Stimulated activated CD4-positive, alpha-beta T cell treated with anti-CD3 and anti-CD28 coated beads, Interleukin-1b, Interleukin-23, amount 100 ng/mL, for 4 hours (primary cell): ENCODE data around the gene TMEM237.

Source experiments
- DNase-seq, 2 donors: peaks; one replicate each; pipeline ENCODE4 v3.0.0-alpha.2; 2020; ENCODE audit warnings: low read depth in 2 of 2

Gene TMEM237

DNA sequence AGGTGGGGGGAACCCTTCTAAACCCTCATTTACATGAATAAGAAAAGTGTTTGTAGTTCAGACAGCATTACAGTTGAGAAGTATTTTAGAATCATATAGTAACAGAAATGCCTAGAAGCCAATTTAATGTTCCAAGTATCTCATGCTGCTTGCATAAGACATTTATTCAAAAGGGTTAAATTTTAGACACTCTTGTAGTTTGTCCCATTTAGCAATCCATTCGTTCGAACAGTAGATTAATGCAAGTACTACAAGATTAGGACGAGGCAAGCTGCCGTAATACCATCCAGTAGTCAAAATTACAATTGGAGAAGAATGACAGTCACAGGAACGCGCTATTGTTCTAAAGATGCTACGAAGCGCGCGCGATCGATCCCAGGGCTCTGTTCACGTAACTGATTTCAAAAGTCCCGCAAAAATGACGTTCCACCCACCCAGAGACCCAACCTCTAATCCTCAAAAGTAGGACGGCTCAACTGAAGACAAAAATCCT lies 1.2 kb downstream of the TMEM237 start:
- DNase-seq, result no peak

DNA sequence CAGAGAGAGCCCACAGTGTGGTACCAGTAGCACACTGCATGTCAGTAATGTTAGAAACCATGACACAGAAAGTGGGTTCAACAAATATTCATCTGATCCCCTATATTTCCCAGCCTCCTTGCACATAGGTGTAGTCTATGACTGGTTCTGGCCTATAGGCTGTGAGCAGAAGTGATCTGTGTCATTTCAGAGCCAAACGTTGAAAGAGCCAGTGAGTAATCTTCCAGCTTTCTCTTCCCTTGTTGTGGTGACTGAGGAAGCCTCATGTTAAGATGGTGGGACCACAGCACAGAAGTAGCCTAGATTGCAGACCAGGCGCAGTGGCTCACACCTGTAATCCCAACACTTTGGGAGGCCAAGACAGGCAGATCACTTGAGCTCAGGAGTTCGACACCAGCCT lies 4.1 kb downstream of the TMEM237 start:
- DNase-seq, result no peak

DNA sequence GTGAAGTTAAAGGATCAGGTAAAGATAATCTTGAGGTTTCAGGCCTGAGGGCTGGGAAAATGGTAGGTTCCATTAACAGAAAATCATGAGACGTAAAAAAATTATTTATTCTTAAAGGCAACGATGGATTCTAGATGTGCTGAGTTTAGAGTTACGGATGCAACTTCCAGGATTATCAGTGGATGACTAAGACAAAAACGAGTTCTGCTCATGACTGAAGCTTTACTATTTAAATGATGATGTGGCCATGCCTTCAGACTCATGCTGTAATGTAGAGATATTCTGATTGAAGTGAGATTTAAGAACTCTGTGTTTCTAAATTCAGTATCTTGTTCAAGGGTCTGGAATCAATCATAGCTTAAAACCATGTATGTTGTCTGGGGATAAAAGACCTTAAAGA lies 5.0 kb downstream of the TMEM237 start:
- no peak for DNase-seq

DNA sequence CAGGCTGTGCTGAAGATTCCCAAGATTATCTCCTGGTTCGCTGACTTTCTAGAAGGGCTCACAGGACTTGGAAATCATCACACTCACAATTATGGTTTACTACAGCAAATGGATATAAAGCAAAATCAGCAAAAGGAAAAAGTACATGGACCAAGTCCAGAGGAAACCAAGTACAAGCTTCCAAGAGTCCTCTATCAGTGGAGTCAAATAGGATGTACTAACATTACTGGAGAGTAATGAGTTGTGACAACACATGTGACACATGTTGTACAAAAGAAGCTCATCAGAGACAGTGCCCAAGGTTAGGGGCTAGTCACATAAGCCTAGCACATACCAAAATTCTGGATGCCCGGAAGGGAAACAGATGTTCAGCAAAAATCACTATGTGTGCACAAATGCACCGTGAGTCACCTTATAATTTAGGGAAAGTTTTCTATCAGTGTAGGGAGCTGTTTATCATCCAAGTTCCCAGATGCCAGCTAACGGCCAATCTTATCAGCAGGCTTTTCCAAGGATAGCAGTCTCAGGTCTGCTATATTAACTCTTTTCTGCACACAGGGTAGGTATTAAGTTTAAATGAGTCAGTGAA lies 9.5 kb downstream of the TMEM237 start:
- DNase-seq, result no peak

DNA sequence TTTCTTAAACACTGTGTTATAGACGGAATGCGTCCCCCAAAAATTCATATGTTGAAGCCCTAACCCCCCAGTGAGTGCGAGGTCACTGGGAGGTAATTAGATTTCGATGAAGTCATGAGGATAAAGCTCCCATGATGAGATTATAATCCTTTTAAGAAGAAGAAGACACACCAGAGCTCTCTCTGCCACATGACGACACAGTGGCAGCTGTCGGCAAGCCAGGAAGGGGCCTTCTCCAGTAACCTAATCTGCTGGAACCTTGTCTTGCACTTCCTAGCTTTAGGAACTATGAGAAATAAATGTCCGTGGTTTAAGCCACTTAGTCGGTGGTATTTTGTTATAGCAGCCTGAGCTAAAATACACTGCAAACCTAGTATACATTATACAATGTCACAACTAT lies 12.3 kb downstream of the TMEM237 start:
- no peak for DNase-seq

DNA sequence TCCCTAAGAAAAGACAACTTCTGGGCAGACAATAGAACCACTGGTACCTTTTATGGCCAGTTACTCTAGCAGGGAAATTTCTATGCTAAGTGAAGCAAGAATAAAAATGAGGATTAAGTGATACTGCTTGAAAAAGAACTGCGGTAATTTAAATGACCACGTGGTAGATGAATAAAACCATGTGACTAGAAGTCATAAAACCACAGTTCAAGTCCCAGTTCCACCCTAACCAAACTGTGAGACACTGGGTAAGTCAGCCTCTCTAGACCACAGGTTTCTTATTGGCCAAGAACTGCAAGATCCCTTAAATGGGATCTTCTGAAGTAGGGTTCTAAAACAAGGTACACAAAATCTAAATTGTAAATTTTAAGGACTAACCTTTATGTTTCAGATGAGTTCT lies 12.7 kb downstream of the TMEM237 start:
- DNase-seq, result no peak

DNA sequence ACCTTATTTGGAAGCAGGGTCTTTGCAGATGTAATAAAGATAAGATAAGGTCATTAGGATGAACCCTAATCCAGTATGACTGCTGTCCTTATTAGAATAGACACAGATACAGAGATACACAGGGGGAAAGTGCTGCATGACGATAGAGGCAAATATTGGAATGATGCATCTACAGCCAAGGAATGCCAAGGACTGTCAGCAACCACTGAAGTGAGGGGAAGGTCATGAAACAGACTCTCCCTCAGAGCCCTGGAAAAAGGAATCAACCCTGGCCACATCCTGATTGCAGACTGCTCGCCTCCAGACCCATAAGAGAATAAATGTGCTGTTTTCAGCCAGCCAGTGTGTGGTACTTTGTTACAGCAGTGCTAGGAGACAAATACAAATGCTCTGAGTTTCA lies 14.8 kb downstream of the TMEM237 start:
- DNase-seq, result no peak

DNA sequence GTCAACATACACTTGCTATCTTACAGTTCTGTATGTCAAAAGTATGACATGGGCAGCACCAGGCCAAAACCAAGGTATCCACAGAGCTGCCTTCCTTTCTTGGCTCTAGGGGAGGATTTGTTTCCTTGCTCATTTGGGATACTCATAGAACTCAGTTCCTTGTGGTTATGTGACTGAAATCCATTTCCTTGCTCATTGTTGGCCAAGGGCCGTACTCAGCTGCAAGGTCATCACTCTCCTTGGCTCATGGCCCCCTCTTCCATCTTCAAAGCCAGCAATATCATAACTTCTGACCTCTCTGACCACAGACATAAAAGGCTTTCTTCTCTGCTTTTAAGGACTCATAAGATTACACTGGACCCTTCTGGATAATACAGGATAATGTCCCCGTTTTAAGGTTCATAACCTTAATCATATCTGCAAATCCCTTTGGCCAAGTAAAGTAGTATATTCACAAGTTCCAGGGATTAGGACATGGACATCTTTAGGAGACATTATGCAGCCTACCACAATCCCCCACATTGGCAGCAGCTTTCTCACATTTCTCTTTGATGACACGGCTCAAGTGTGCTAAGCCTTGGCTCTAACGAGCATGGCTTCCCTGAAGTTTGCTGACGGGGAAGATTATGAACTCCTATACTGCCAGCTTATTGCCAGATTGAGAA lies 20.9 kb downstream of the TMEM237 start:
- DNase-seq, result no peak

DNA sequence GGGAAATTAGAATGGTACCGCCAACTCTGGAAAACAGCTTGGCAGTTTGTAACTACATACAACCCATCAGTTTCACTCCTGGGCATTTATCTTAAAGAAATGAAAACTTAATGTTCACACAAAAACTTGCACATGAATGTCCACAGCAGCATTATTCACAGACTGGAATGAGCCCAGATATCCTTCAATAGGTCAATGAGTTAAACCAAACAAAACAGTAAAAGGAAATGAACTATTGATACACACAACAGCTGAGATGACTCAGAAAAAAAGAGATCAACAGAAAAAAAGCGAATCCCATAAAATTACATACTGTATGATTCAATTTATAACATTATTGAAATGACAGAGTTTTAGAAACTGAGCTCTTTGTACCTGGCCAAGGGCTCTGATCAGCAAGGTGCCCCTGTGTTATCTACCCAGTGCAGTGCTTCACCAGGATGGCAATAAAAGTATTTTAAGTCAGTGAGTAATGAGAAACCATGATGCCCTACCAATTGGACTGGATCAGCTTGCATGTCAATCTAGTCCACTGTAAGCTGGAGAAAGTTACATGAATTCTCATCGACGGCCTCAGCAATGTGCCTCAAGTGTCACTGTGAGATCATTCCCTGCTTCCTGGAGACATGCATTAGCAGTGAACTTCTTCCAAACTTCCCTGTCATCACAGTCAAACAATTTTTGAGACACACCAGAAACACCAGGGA lies 21.9 kb downstream of the TMEM237 start:
- DNase-seq, result no peak

DNA sequence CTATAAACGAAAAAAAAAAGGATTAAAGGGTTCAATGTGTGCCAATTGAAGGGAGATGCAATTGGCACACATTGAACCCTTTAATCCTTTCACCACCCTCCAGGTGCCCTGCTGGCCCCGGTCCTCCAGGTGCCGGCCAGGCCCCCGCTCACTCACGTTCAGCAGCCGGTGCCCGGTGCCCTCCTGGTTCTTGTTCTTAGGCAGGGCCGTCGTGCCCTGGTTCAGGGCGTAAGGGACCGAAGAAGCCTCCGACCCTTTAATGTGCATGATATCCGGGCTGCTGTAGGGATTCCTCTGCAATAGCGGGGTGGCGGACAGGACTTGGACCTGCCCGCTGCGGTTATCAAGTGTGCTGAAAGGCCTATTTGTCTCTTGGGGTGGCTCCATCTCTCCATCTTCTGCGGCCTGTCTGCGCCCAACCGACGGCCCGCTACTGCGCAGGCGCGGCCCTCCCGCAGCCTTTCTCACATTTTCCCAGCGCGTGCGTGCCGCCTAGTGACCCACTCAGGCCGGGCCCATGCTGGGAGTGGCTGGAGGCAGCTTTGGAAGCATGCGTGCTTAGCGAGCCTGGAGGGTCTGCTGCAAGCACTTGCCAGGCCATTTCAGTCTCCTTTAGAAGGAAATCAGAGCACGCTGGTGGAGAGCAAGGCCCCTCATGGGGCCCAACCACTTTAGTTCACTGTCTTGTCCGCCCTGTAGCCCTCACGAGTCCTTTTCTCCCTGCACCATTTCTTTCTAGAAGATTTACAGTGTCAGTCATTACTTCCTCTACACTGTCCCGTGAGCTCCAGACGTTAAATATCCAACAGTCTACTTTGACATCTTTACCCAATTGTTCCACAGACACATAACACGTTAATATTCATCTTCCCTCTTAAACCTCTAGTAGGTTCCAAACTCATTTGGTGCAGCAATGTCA lies 24.3 kb downstream of the TMEM237 start:
- DNase-seq, result no peak

DNA sequence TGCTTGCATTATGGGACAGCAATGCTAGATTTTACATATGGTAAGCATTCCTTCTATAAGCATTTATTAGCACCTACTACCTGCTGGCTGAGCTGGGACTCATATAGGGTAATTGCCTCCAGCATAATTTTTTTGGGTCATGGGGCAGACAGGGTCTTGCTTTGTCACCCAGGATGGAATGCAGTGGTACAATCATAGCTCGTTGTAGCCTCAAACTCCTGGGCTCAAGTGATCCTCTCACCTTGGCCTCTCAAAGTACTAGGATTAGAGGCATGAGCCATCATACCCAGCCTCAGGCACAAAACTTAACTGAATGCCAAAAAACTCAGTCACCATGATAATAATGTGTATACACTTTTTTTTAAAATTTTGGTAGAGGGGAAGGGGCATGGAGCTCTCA lies 35.3 kb downstream of the TMEM237 start:
- DNase-seq, result no peak

DNA sequence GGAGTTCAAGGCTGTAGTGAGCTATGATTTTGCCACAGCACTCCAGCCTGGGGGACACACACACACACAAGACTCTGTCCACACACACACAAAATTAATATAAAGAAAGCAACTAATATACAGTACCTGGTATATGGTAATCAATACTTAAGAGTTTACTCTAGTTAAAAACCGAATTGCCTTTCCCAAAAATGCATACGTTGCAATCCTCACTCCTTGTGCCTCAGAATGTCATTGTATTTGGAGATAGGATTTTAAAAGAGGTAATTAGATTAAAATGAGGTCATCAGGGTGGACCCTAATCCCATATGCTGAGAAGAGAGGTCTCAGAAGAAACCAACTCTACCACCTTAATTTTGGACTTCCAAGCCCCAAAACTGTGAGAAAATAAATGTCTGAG lies 35.7 kb downstream of the TMEM237 start:
- no peak for DNase-seq

DNA sequence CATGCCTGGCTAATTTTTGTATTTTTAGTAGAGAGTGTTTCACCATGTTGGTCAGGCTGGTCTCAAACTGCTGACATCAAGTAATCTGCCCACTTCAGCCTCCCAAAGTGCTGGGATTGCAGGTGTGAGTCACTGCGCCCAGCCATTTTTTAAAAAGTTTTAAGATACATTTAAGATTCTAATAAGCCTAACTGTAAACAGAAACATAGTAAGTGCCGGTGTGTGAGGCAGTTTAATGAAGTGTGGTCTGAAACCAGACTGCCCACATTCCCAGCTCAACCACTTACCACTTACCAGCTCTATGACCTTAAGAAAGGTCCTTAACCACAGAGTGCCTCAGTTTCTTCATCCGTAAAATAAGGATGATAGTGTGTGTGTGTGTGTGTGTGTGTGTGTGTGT lies 42.4 kb downstream of the TMEM237 start:
- no peak for DNase-seq

DNA sequence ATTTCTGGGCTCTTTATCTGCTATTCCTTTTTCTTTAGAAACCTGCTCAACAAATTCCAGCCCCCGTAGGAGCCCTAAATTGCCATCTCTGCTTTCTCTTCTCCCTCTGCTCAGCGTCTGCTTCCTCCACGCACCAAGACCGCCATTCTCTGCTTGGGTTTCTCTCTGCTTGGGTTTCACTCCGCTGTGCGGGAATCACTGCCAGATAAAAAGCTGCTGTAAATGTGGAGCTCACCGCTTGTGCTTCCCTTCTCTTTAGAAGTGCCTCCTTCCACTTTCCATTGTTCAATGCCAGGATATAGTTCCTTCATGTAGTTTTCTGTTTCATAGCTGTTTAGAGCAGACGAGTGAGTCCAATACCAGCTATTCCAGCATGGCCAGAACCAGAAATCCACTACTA lies 45.9 kb downstream of the TMEM237 start:
- DNase-seq, result no peak

DNA sequence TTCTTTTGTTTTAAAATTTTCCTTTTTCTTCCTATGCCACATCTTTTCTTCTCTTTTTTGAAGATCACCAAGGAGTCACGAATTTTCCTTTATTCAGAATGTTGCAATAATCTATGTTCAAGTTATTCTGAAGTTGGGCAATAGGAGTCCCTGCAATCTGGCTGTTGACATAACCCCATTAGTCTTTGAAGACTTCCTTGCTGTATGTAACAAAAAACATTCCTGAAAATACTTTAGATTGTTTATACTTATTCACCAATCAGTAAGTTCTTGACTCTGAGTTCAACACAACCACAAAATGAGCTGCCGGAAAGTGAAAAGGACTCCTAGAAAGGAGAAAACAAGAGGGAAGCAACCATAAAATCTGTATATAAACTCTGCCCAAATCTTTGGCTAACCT lies 62.8 kb downstream of the TMEM237 start:
- no peak for DNase-seq

DNA sequence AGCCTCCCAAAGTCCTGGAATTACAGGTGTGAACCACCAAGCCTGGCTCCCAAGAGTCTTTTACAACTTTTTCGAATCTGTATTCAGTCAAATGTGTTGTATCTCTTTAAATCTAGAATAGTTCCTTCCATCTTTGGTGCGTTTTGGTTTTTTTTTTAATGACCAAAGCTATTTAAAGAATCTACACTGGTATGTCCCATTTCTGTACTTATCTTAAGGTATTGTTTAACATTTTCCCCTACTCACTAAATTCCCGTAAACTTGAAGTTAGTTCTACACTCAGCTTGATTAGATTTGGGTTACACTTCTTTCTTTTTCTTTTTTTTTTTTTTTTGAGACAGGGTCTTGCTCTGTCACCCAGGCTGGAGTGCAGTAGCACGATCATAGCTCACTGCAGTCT lies 63.8 kb downstream of the TMEM237 start:
- DNase-seq, result no peak

DNA sequence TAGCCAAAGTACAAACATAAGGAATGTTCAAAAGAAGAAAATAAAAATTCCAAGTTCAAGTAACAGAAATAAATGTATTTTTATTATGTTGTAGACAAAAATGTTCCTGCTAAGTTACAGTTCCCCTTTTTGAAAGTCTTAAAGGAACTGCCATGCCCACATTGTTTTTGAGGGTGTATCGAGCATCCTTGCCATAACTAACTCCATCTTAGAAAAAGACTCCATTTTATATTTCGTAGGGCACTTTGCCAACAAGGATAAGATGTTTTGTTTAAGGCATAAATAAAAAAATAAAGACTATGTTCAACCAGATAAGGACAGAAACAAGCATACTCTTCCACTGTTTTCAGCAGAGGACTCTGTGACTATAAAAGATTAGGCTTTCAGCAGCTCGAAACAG lies 67.3 kb downstream of the TMEM237 start:
- DNase-seq, result no peak

DNA sequence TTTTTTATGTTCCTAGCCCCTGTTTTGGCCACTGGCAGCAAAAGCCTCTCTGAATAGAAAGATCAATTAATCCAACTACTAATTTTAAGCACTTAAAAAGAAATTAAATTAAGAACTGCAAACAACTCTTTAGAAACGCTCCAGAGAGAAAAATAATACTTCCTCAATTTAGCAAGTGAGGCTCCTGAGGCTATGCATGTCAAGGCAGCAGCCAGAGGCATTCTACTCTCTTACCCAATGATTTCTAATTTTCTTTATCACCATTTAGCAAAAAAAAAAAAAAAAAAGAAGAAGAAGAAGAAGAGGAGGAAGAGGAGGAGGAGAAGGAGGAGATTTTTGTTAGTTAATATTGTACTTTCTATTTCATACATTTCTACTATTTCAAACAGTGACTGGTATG lies 68.5 kb downstream of the TMEM237 start:
- DNase-seq, result no peak

DNA sequence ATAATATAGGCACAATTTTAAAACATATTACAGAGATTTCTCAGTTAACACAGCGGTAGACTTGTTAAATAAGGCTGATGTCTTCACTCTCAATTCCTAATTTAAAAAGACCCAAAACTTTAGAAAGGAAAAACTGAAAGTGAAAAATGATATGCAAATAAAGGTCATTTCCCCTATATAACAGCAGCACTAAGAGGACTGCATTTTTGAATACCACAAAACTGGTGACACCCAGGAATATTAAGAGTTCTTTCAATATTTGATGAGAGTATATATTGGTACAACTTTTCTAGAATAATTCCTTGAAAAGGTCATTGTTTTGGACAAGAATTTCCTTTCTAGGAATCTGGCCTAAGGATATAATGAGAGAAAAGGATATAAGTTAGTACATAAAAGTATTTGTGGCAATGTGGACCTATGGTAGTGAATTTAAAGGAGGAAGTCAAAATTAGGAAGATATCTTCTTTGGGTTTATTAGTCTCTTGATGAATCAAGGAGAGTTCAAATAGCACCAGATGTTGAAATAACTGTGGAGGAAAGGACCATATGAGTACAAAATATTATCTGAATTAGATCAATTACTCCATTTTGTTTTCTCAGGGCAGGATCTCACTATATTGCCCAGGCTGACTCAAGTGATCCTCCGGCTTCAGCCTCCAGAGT lies 70.3 kb downstream of the TMEM237 start:
- DNase-seq, result no peak
